HL-60 (cell line): ENCODE results near the gene RSAD2.

Experiments used
- DNase-seq, 2 experiments: peaks; one replicate each; pipeline ENCODE4 v3.0.0-alpha.2; 2010 to 2020; ENCODE audit warnings: low read depth in 1 of 2, low spot score in 1 of 2
- H3K27ac ChIP-seq: fragments of 250-450 bp; sonication (Bioruptor Pico); replicated peaks from 2 replicates; pipeline ENCODE4 v1.5.1; 2020; ENCODE audit warnings: mild to moderate bottlenecking, moderate library complexity
- H3K27me3 ChIP-seq: fragments of 250-450 bp; sonication (Bioruptor Pico); 2 replicates; pipeline ENCODE4 v1.5.1; 2021; ENCODE audit warnings: mild to moderate bottlenecking, moderate library complexity; ENCODE audit not compliant: insufficient read depth, poor library complexity, severe bottlenecking
- H3K4me3 ChIP-seq: replicated peaks from 2 replicates; pipeline ENCODE4 v1.5.1; 2011; ENCODE audit warnings: mild to moderate bottlenecking, control low read depth, low read length; ENCODE audit not compliant: insufficient read depth
- CTCF ChIP-seq: IDR thresholded peaks from one replicate; pipeline ENCODE4 v1.5.1; 2011; ENCODE audit warnings: low read length, control low read depth, inconsistent platforms; ENCODE audit not compliant: insufficient read depth
- GABPA ChIP-seq: IDR thresholded peaks from 2 replicates; pipeline ENCODE4 v1.6.1; 2012; ENCODE audit warnings: low read depth
- POLR2AphosphoS5 ChIP-seq: IDR thresholded peaks from 2 replicates; pipeline ENCODE4 v1.6.1; 2012; ENCODE audit warnings: low read depth
- REST ChIP-seq: IDR thresholded peaks from 2 replicates; pipeline ENCODE4 v1.6.1; 2012; ENCODE audit warnings: low read depth; ENCODE audit not compliant: insufficient replicate concordance
- SPI1 ChIP-seq: IDR thresholded peaks from 2 replicates; pipeline ENCODE4 v1.6.1; 2012; ENCODE audit warnings: low read depth, mild to moderate bottlenecking, borderline replicate concordance

The RSAD2 gene

GRCh38 chr2:6924101-6924923 lies 46.7 kb downstream of the RSAD2 start:
- TF ChIP-seq POLR2AphosphoS5 (no peak), CTCF (no peak), SPI1 (no peak), GABPA (no peak), REST (no peak)
- Histone ChIP-seq H3K4me3 (no peak overlapping the region), H3K27ac (no peak overlapping the region), H3K27me3 (no peaks in the 10 kb centered on the region)
- DNase-seq, result no peak

GRCh38 chr2:6924924-6925409 lies 47.4 kb downstream of the RSAD2 start:
- no peak for TF ChIP-seq POLR2AphosphoS5
- TF ChIP-seq GABPA, result no peak
- TF ChIP-seq SPI1, result no peak
- no peak for TF ChIP-seq REST
- TF ChIP-seq CTCF, result no peak
- H3K27ac ChIP-seq, result no peak overlapping the region
- DNase-seq, result no peak
- H3K27me3 ChIP-seq, result no peaks in the 10 kb centered on the region
- no peak overlapping the region for H3K4me3 ChIP-seq

- no peak for DNase-seq
- H3K27ac ChIP-seq, result no peak overlapping the region
- no peak overlapping the region for H3K4me3 ChIP-seq
- H3K27me3 ChIP-seq, result no peaks in the 10 kb centered on the region
- TF ChIP-seq REST, result no peak
These were observed 48.6 kb downstream of the RSAD2 start for GRCh38 chr2:6926071-6926732.
